Measurements from ENCODE around the gene TBXAS1.

TBXAS1 gene

GRCh38 chr7:139930286-139930965, 101.4 kb downstream of the TBXAS1 start:
- no peak overlapping the region for H3K27ac ChIP-seq
- TF ChIP-seq, protein P1, sequence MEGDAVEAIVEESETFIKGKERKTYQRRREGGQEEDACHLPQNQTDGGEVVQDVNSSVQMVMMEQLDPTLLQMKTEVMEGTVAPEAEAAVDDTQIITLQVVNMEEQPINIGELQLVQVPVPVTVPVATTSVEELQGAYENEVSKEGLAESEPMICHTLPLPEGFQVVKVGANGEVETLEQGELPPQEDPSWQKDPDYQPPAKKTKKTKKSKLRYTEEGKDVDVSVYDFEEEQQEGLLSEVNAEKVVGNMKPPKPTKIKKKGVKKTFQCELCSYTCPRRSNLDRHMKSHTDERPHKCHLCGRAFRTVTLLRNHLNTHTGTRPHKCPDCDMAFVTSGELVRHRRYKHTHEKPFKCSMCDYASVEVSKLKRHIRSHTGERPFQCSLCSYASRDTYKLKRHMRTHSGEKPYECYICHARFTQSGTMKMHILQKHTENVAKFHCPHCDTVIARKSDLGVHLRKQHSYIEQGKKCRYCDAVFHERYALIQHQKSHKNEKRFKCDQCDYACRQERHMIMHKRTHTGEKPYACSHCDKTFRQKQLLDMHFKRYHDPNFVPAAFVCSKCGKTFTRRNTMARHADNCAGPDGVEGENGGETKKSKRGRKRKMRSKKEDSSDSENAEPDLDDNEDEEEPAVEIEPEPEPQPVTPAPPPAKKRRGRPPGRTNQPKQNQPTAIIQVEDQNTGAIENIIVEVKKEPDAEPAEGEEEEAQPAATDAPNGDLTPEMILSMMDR (conservative IDR thresholded peaks at IDR 0.05): no peak

- TF ChIP-seq, protein P1 (conservative IDR thresholded peaks at IDR 0.05): no peak
- no peak overlapping the region for H3K27ac ChIP-seq
Observed at GRCh38 chr7:139931190-139931934, 102.3 kb downstream of the TBXAS1 start.

GRCh38 chr7:139932531-139932930, 103.5 kb downstream of the TBXAS1 start:
- TF ChIP-seq, protein P1 (conservative IDR thresholded peaks at IDR 0.05): no peak

GRCh38 chr7:139936760-139937310, 107.8 kb downstream of the TBXAS1 start:
- no peak overlapping the region for H3K27ac ChIP-seq
- TF ChIP-seq, protein P1 (conservative IDR thresholded peaks at IDR 0.05): no peak

More at GRCh38 chr7:139932531-139932930, 103.5 kb downstream of the TBXAS1 start:
- no peak overlapping the region for H3K27ac ChIP-seq

- H3K27ac ChIP-seq: no peak overlapping the region
- TF ChIP-seq, protein P1 (conservative IDR thresholded peaks at IDR 0.05): no peak
Observed at GRCh38 chr7:139937715-139938114, 108.7 kb downstream of the TBXAS1 start.

GRCh38 chr7:139940866-139941265, 111.8 kb downstream of the TBXAS1 start:
- TF ChIP-seq, protein P1 (conservative IDR thresholded peaks at IDR 0.05): no peak
- H3K27ac ChIP-seq: no peak overlapping the region

DNA sequence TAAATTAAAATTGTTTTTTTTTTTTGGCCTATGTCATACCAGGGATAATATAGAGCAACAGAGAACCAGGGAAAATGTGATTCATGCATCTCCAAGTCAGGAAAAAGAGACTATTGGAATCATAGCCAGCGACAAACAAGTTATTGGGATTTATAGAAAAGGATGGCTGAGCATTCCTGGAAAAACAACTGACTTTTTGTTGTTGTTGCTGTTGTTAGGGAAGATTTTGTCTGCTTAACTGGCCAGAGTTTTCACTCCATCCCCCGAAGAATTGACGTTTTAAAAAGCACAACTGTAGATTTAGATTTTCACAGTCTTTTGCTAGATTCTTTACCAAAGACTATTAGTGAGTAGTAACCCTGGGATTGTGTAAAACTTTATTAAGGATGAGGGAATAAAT, 112.4 kb downstream of the TBXAS1 start:
- TF ChIP-seq, protein P1 (conservative IDR thresholded peaks at IDR 0.05): no peak
- no peak overlapping the region for H3K27ac ChIP-seq
